A549 (cell line): ENCODE data around the gene GRM7. TPM values are rescaled to one million over a fixed set of nuclear protein-coding genes. Genes with fewer than 3 reads are reported as not detected.

Experiments
- ATAC-seq, 2 experiments: fragments of 200-7000 bp in 1 of 2; fragments of >200 bp in 1 of 2; cut with Nextera tagmentation in 1 of 2; cut with Tn5 transposase in 1 of 2; 3 replicates each; pipeline versions ENCODE4 v1.8.0 to v1.9.1; 2018 to 2020; ENCODE audit warnings: mild to moderate bottlenecking in 1 of 2, moderate library complexity in 1 of 2
- CTCF ChIA-PET: fragments of 300-600 bp; sonication (Branson Sonifier 250); formaldehyde crosslinking; extraction: SDS; loops from one replicate; lab custom pipeline; 2021; ENCODE audit warnings: antibody characterized with exemption, inconsistent platforms; lab: Yijun Ruan, JAX
- POLR2A ChIA-PET: fragments of 350-600 bp; formaldehyde crosslinking; extraction: SDS; loops from one replicate; lab custom pipeline; 2021; ENCODE audit warnings: antibody characterized with exemption, inconsistent platforms; lab: Yijun Ruan, JAX
- DNase-seq, 2 experiments: peaks; one replicate each; pipeline versions ENCODE4 v3.0.0 to v3.0.0-alpha.2; 2011 to 2016; ENCODE audit warnings: low read depth in 1 of 2, low spot score in 1 of 2
- FAIRE-seq: peaks from 2 replicates; lab custom pipeline; 2011; peaks lifted over from hg19 to GRCh38; lab: Jason Lieb, UNC
- H3K27ac ChIP-seq, 2 experiments: fragments of >200 bp; sonication (Bioruptor Twin); formaldehyde crosslinking; 3 replicates each; pipeline ENCODE4 v1.5.1; 2016 to 2017
- H3K4me1 ChIP-seq: fragments of >200 bp; sonication (Bioruptor Twin); formaldehyde crosslinking; 3 replicates; pipeline ENCODE4 v1.6.1; 2016
- H3K4me2 ChIP-seq: fragments of >200 bp; sonication (Bioruptor Twin); formaldehyde crosslinking; 3 replicates; pipeline ENCODE4 v1.6.1; 2016
- H3K4me3 ChIP-seq: fragments of >200 bp; sonication (Bioruptor Twin); formaldehyde crosslinking; 3 replicates; pipeline ENCODE4 v1.5.1; 2016
- H3K9me3 ChIP-seq: fragments of >200 bp; sonication (Bioruptor Twin); formaldehyde crosslinking; 3 replicates; pipeline ENCODE4 v1.6.1; 2016
- CBX2 ChIP-seq: fragments of 200-600 bp; sonication (generic); IDR thresholded peaks from 2 replicates; pipeline ENCODE4 v1.6.1; 2016; ENCODE audit warnings: low read depth, mild to moderate bottlenecking, borderline replicate concordance
- CTCF ChIP-seq: fragments of >200 bp; sonication (Bioruptor Twin); formaldehyde crosslinking; IDR thresholded peaks from 3 replicates; pipeline ENCODE4 v1.5.1; 2016
- ELK1 ChIP-seq: fragments of 150-350 bp; IDR thresholded peaks from 2 replicates; pipeline ENCODE4 v1.6.1; 2014; ENCODE audit warnings: low read depth, mild to moderate bottlenecking, low read length
- EP300 ChIP-seq, 2 experiments: fragments of >200 bp; sonication (Bioruptor Twin); formaldehyde crosslinking; IDR thresholded peaks; 2 replicates in 1 of 2; 3 replicates in 1 of 2; pipeline ENCODE4 v1.6.1; 2016 to 2017
- ESRRA ChIP-seq: fragments of 150-350 bp; IDR thresholded peaks from 2 replicates; pipeline ENCODE4 v1.6.1; 2014; ENCODE audit warnings: mild to moderate bottlenecking, low read length, borderline replicate concordance
- FOSB ChIP-seq: fragments of 250-450 bp; sonication (Bioruptor Pico); IDR thresholded peaks from 2 replicates; pipeline ENCODE4 v1.5.0; 2020; ENCODE audit warnings: mild to moderate bottlenecking, moderate library complexity
- FOSL2 ChIP-seq, 2 experiments: fragments of 450-650 bp in 1 of 2; fragments of >200 bp in 1 of 2; sonication (Bioruptor Twin) in 1 of 2; formaldehyde crosslinking; IDR thresholded peaks; 2 replicates each; pipeline versions ENCODE4 v1.5.0 to v1.6.1; 2016 to 2020; ENCODE audit warnings: mild to moderate bottlenecking in 1 of 2, moderate library complexity in 1 of 2
- FOXS1 ChIP-seq: fragments of 250-450 bp; sonication (Bioruptor Pico); IDR thresholded peaks from 2 replicates; pipeline ENCODE4 v1.5.0; 2020; ENCODE audit warnings: mild to moderate bottlenecking, moderate library complexity
- HDAC2 ChIP-seq: fragments of 200-600 bp; sonication (generic); IDR thresholded peaks from 2 replicates; pipeline ENCODE4 v1.6.1; 2016
- KDM5A ChIP-seq: fragments of 200-600 bp; sonication (generic); IDR thresholded peaks from 2 replicates; pipeline ENCODE4 v1.6.1; 2016; ENCODE audit warnings: antibody characterized with exemption, mild to moderate bottlenecking
- MAFK ChIP-seq: fragments of 450-650 bp; IDR thresholded peaks from 2 replicates; pipeline ENCODE4 v1.6.1; 2014; ENCODE audit not compliant: partially characterized antibody
- MAZ ChIP-seq: fragments of 150-350 bp; IDR thresholded peaks from 2 replicates; pipeline ENCODE4 v1.6.1; 2014; ENCODE audit warnings: antibody characterized with exemption, low read depth, low read length, borderline replicate concordance
- MYC ChIP-seq: IDR thresholded peaks from 2 replicates; pipeline ENCODE4 v1.6.1; 2012; ENCODE audit warnings: mild to moderate bottlenecking, inconsistent platforms, low read length, improper control_type of control experiment, borderline replicate concordance
- NFE2L2 ChIP-seq: fragments of 150-350 bp; conservative IDR thresholded peaks from 2 replicates; pipeline ENCODE4 v1.6.1; 2014; ENCODE audit warnings: low read length
- NR3C1 ChIP-seq: fragments of >200 bp; sonication (Bioruptor Twin); formaldehyde crosslinking; IDR thresholded peaks from 3 replicates; pipeline ENCODE4 v1.6.1; 2017
- POLR2A ChIP-seq: IDR thresholded peaks from 2 replicates; pipeline ENCODE4 v1.6.1; 2012; ENCODE audit warnings: mild to moderate bottlenecking, low read length
- POLR2AphosphoS2 ChIP-seq: conservative IDR thresholded peaks from 2 replicates; pipeline ENCODE4 v1.6.1; 2012; ENCODE audit warnings: low read length, improper control_type of control experiment, inconsistent platforms
- RAD21 ChIP-seq, 2 experiments: fragments of >200 bp in 1 of 2; sonication (Bioruptor Twin) in 1 of 2; formaldehyde crosslinking in 1 of 2; IDR thresholded peaks in 1 of 2; conservative IDR thresholded peaks in 1 of 2; 2 replicates in 1 of 2; 3 replicates in 1 of 2; pipeline ENCODE4 v1.6.1; 2012 to 2018; ENCODE audit warnings: inconsistent platforms in 1 of 2
- RARB ChIP-seq: fragments of 250-450 bp; sonication (Bioruptor Pico); IDR thresholded peaks from 2 replicates; pipeline ENCODE4 v1.8.0; 2021; ENCODE audit warnings: mild to moderate bottlenecking, moderate library complexity
- RCOR1 ChIP-seq: fragments of 150-350 bp; IDR thresholded peaks from 2 replicates; pipeline ENCODE4 v1.6.1; 2014; ENCODE audit warnings: antibody characterized with exemption, low read length, low read depth
- SMC3 ChIP-seq: fragments of >200 bp; sonication (Bioruptor Twin); formaldehyde crosslinking; IDR thresholded peaks from 3 replicates; pipeline ENCODE4 v1.6.1; 2018; ENCODE audit warnings: inconsistent platforms
- ZFP36 ChIP-seq: fragments of 450-650 bp; IDR thresholded peaks from 2 replicates; pipeline ENCODE4 v1.6.1; 2014; ENCODE audit warnings: borderline replicate concordance; ENCODE audit not compliant: partially characterized antibody
- WGBS: methylation state at CpG from one replicate; pipeline ENCODE4 v1.1.6; 2017; ENCODE audit errors: missing lambda C conversion rate; 5-methylcytosine and 5-hydroxymethylcytosine counted together
- polyA plus RNA-seq, 4 experiments: library from polyadenylated mRNA; depleted of rRNA in 3 of 4; stranded (reverse); fragments of >200 nt; fragmentation: RNase III in 1 of 4; extraction: RNeasy Plus Mini Kit Qiagen cat#74134 plus additional on column Dnase treatment in 1 of 4; gene quantifications; 2 replicates in 3 of 4; 3 replicates in 1 of 4; pipeline ENCODE4 v1.2.3, GENCODE V29; 2011 to 2017
- TF ChIP-seq, protein P1 (sequence below): IDR thresholded peaks from 2 replicates; pipeline ENCODE4 v1.6.1; 2012

GRM7 gene
- polyA plus RNA-seq, 2 of the 4 experiments (the other 2 are of a cell fraction), result not detected

DNA sequence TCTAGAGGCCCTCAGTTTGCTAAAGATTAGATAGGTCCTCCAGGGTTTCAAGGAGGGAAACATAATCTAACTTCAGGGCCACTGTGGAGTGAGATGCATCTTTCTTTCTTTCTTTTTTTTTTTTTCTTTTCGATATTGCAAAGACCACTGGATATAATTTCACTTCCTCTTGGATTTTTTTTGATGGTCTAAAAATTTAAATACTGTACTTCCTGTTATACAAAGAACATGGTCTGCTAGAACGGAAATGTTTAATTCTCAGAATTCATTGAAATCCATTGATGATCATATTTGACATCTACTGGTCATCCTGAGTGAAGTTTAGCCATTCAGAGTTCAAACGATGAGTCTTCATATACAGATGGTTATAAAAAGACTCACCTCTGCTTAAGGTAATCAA is 832.0 kb downstream of the GRM7 start:
- TF ChIP-seq RARB, result no peak
- TF ChIP-seq, all 56 proteins: peak for 0
- FAIRE-seq (no peak), ATAC-seq (no peak), DNase-seq (no peak)
- Histone ChIP-seq H3K27ac (no peak overlapping the region), H3K4me1 (no peaks in the 10 kb centered on the region), H3K9me3 (no peaks in the 10 kb centered on the region), H3K4me3 (no peak overlapping the region), H3K4me2 (no peak overlapping the region)
- 4% methylated on average over 3 of the region's 3 CpGs for WGBS
- ChIA-PET CTCF (no interaction called here), POLR2A (no interaction called here)

DNA sequence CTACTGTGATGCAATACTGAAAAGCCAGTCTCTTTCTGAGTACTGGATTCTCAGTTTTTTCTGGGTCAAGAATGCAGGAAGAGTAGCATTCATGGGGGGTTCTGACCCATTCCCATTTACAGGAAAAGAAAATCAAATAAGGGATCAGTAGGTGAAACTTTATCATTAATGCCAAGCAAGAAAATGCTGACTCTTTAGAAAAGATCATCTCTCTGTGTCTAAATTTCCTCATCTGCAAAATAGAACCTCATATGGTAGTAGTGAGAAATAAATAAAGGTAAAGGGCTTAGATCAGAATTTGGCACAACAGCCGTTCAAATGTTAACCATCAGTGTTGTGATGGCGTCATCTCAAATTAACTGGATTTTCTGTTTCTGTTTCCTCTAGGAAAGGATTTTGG is 833.1 kb downstream of the GRM7 start:
- CTCF ChIA-PET, result no interaction called here
- TF ChIP-seq POLR2AphosphoS2 (no peak), NR3C1 (no peak), MYC (no peak), MAFK (peak; percentile 73)
- TF ChIP-seq, all 56 proteins: peak for 1
- POLR2A ChIA-PET, result no interaction called here
- H3K4me1 ChIP-seq, result no peaks in the 10 kb centered on the region
- no peaks in the 10 kb centered on the region for H3K9me3 ChIP-seq
- no peak overlapping the region for H3K4me2 ChIP-seq
- no peak overlapping the region for H3K4me3 ChIP-seq
- FAIRE-seq, result no peak
- no peak for ATAC-seq
- no peak for DNase-seq
- no peak overlapping the region for H3K27ac ChIP-seq
- 32% methylated on average over 2 of the region's 2 CpGs for WGBS

DNA sequence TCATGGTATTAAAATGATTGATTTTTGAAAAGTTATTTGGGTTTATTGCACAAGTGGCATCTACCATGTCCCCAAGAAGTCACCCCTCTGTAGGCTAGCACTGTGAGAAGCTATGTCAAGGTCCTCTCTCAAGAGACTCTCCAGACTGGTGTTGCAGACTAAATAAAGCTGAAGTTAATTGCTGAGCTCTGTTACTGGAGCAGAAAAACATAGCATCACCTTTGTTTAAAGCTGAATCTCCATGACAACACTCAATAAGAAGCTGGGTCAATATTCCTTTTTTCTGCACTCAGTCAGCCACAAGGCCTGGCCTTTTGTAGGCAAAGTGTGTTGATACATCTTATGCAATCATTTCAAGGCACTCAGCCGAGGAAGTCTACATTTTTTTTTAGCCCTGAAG is 834.1 kb downstream of the GRM7 start:
- POLR2A ChIA-PET, result no interaction called here
- H3K9me3 ChIP-seq, result no peaks in the 10 kb centered on the region
- no peaks in the 10 kb centered on the region for H3K4me1 ChIP-seq
- WGBS, result 0% methylated on average over 1 of the region's 1 CpG
- no peak for DNase-seq
- no peak for TF ChIP-seq RAD21 (conservative IDR thresholded peaks at IDR 0.05 in 1 of 2, IDR thresholded peaks at IDR 0.05 in 1 of 2)
- no peak for TF ChIP-seq EP300 (IDR thresholded peaks at IDR 0.05)
- no peak for TF ChIP-seq NFE2L2
- TF ChIP-seq FOXS1 (CRISPR knock-in tag), result no peak
- no peak for TF ChIP-seq CBX2
- TF ChIP-seq FOSL2 (IDR thresholded peaks at IDR 0.05), result no peak
- TF ChIP-seq FOSL2 (CRISPR knock-in tag; IDR thresholded peaks at IDR 0.05), result no peak
- no peak for TF ChIP-seq FOSB (CRISPR knock-in tag)
- no peak for TF ChIP-seq RCOR1
- no peak for TF ChIP-seq ELK1
- TF ChIP-seq ESRRA, result no peak
- no peak for TF ChIP-seq HDAC2
- no peak for TF ChIP-seq MAFK
- TF ChIP-seq POLR2A, result no peak
- TF ChIP-seq KDM5A, result no peak
- TF ChIP-seq CTCF, result no peak
- TF ChIP-seq ZFP36, result no peak
- no peak for TF ChIP-seq SMC3
- TF ChIP-seq, protein P1, sequence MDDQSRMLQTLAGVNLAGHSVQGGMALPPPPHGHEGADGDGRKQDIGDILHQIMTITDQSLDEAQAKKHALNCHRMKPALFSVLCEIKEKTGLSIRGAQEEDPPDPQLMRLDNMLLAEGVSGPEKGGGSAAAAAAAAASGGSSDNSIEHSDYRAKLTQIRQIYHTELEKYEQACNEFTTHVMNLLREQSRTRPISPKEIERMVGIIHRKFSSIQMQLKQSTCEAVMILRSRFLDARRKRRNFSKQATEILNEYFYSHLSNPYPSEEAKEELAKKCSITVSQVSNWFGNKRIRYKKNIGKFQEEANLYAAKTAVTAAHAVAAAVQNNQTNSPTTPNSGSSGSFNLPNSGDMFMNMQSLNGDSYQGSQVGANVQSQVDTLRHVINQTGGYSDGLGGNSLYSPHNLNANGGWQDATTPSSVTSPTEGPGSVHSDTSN, result no peak
- TF ChIP-seq MAZ, result no peak
- CTCF ChIA-PET, result no interaction called here
- no peak overlapping the region for H3K4me3 ChIP-seq
- no peak for ATAC-seq
- no peak overlapping the region for H3K27ac ChIP-seq
- H3K4me2 ChIP-seq, result no peak overlapping the region
- FAIRE-seq, result no peak
